ENCODE measurements around the gene NIPBL.

Gene NIPBL

GRCh38 chr5:36876299-36876964, at the start of gene NIPBL:
TSS of gene NIPBL (plus strand) at chr5:36876769. CDS start at chr5:36953697, 76,928 bp downstream.
- peak; percentile 83 for TF ChIP-seq TAF1 (IDR thresholded peaks at IDR 0.05; ENCODE audit: low read depth)
- peak; percentile 33; the same call in 1 of the 2 replicates for TF ChIP-seq TEAD4 (IDR thresholded peaks at IDR 0.05)
- TF ChIP-seq TCF12 (IDR thresholded peaks at IDR 0.05; ENCODE audit: low read depth) = 0 out of 2 replicates have a peak, but pooled peaks have one; percentile 4
- peak; percentile 51; the same call in 1 of the 2 replicates for TF ChIP-seq EGR1 (IDR thresholded peaks at IDR 0.05)
- TF ChIP-seq CREB1 (IDR thresholded peaks at IDR 0.05; ENCODE audit: low read depth) = no peak
- TF ChIP-seq YY1 (IDR thresholded peaks at IDR 0.05; ENCODE audit: low read depth) = peak; percentile 87
- TF ChIP-seq EP300 (IDR thresholded peaks at IDR 0.05; ENCODE audit: borderline replicate concordance) = no peak
- TF ChIP-seq, protein P1, sequence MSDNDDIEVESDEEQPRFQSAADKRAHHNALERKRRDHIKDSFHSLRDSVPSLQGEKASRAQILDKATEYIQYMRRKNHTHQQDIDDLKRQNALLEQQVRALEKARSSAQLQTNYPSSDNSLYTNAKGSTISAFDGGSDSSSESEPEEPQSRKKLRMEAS (IDR thresholded peaks at IDR 0.05) = peak; percentile 50; the same call in 1 of the 2 replicates

- TF ChIP-seq CREB1 (IDR thresholded peaks at IDR 0.05; ENCODE audit: low read depth) (no peak), TEAD4 (IDR thresholded peaks at IDR 0.05) (no peak), FOXM1 (IDR thresholded peaks at IDR 0.05; ENCODE audit: borderline replicate concordance, low read depth) (no peak), TAF1 (IDR thresholded peaks at IDR 0.05; ENCODE audit: low read depth) (no peak), EGR1 (IDR thresholded peaks at IDR 0.05) (no peak), NFIC (IDR thresholded peaks at IDR 0.05) (no peak), YY1 (IDR thresholded peaks at IDR 0.05; ENCODE audit: low read depth) (no peak), RAD21 (IDR thresholded peaks at IDR 0.05; ENCODE audit: low read depth) (no peak), CEBPB (IDR thresholded peaks at IDR 0.05) (no peak)
- TF ChIP-seq, protein P1 (IDR thresholded peaks at IDR 0.05) = no peak
Observed at GRCh38 chr5:36832274-36832673, 44.3 kb upstream of the NIPBL start.

DNA sequence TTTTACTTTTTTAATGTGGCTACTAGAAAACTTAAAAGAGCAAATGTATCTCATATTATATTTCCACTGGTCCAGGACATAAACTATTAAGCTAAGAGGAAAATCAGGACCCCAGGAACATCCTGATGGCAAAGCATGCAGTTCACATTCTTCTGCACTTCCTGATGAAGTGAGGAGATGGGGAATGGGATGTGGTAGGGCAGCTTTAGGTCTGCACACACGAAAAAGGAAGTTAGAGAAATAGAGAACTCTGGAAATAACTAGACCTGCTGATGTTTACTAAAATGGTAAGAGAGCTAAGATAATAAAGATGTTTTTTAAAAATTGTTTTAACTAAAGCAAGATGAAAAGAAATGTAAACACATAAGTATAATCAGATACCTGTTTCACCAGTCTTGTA, 39.7 kb upstream of the NIPBL start:
- TF ChIP-seq CEBPB (IDR thresholded peaks at IDR 0.05) (no peak), CREB1 (IDR thresholded peaks at IDR 0.05; ENCODE audit: low read depth) (no peak), TEAD4 (IDR thresholded peaks at IDR 0.05) (no peak), TCF12 (IDR thresholded peaks at IDR 0.05; ENCODE audit: low read depth) (no peak), YY1 (IDR thresholded peaks at IDR 0.05; ENCODE audit: low read depth) (no peak), TAF1 (IDR thresholded peaks at IDR 0.05; ENCODE audit: low read depth) (no peak)
- TF ChIP-seq, protein P1 (IDR thresholded peaks at IDR 0.05) = no peak
- TF ChIP-seq, protein P2, sequence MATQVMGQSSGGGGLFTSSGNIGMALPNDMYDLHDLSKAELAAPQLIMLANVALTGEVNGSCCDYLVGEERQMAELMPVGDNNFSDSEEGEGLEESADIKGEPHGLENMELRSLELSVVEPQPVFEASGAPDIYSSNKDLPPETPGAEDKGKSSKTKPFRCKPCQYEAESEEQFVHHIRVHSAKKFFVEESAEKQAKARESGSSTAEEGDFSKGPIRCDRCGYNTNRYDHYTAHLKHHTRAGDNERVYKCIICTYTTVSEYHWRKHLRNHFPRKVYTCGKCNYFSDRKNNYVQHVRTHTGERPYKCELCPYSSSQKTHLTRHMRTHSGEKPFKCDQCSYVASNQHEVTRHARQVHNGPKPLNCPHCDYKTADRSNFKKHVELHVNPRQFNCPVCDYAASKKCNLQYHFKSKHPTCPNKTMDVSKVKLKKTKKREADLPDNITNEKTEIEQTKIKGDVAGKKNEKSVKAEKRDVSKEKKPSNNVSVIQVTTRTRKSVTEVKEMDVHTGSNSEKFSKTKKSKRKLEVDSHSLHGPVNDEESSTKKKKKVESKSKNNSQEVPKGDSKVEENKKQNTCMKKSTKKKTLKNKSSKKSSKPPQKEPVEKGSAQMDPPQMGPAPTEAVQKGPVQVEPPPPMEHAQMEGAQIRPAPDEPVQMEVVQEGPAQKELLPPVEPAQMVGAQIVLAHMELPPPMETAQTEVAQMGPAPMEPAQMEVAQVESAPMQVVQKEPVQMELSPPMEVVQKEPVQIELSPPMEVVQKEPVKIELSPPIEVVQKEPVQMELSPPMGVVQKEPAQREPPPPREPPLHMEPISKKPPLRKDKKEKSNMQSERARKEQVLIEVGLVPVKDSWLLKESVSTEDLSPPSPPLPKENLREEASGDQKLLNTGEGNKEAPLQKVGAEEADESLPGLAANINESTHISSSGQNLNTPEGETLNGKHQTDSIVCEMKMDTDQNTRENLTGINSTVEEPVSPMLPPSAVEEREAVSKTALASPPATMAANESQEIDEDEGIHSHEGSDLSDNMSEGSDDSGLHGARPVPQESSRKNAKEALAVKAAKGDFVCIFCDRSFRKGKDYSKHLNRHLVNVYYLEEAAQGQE (IDR thresholded peaks at IDR 0.05; ENCODE audit: low read depth) = no peak
- TF ChIP-seq, protein P3, sequence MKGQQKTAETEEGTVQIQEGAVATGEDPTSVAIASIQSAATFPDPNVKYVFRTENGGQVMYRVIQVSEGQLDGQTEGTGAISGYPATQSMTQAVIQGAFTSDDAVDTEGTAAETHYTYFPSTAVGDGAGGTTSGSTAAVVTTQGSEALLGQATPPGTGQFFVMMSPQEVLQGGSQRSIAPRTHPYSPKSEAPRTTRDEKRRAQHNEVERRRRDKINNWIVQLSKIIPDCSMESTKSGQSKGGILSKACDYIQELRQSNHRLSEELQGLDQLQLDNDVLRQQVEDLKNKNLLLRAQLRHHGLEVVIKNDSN (IDR thresholded peaks at IDR 0.05) = no peak

DNA sequence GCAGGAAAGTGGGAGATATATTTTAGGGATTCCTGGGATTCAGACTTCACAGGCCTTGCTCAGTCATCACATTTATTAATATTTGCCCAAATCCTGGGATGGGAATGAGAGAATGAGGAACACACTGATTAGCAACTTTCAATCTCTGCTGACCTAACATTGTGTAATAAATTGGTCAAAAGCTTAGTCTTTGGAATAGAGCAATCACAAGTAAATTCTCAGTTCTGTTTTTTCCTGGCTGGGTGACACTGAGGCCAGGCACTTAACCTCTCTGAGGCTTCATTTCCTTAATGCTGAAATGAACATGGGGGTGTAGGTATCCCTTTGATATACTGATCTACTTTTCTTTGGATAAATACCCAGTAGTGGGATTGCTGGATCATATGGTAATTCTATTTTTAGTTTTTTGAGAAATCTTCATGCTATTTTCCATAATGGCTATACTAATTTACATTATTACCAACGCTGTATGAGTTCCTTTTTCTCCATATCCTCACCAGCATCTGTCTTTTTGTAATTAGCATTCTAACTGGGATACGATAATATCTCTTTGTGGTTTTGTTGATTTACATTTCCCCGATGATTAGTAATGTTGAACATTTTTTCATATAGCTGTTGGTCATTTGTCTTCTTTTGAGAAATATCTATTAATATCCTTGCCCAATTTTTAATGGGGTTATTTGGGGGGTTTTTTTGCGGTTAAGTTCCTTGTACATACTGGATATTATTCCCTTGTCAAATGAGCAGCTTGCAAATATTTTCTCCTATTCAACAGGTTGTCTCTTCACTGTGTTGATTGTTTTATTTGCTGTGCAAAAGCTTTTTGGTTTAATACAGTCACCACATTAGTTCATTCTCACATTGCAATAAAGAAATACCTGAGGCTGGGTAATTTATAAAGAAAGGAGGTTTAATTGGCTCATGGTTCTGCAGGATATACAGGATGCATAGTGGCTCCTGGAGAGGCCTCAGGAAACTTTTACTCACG, 36.8 kb upstream of the NIPBL start:
- TF ChIP-seq, protein P1 (IDR thresholded peaks at IDR 0.05) = no peak
- TF ChIP-seq NFIC (IDR thresholded peaks at IDR 0.05) (no peak), CREB1 (IDR thresholded peaks at IDR 0.05; ENCODE audit: low read depth) (no peak), EGR1 (IDR thresholded peaks at IDR 0.05) (no peak), TEAD4 (IDR thresholded peaks at IDR 0.05) (no peak), TCF12 (IDR thresholded peaks at IDR 0.05; ENCODE audit: low read depth) (no peak), YY1 (IDR thresholded peaks at IDR 0.05; ENCODE audit: low read depth) (no peak), FOXM1 (IDR thresholded peaks at IDR 0.05; ENCODE audit: borderline replicate concordance, low read depth) (no peak), ZBTB7A (IDR thresholded peaks at IDR 0.05; ENCODE audit: low read depth) (no peak), EP300 (IDR thresholded peaks at IDR 0.05; ENCODE audit: borderline replicate concordance) (no peak), CEBPB (IDR thresholded peaks at IDR 0.05) (no peak), RAD21 (IDR thresholded peaks at IDR 0.05; ENCODE audit: low read depth) (no peak), TAF1 (IDR thresholded peaks at IDR 0.05; ENCODE audit: low read depth) (no peak)
- TF ChIP-seq, protein P3 (IDR thresholded peaks at IDR 0.05) = no peak
- TF ChIP-seq, protein P2 (IDR thresholded peaks at IDR 0.05; ENCODE audit: low read depth) = no peak
